Epithelial cell of proximal tubule (primary cell): ENCODE measurements around the gene DHRSX. TPM values are rescaled to one million over a fixed set of nuclear protein-coding genes. Genes with fewer than 3 reads are reported as not detected.

Experiments used
- DNase-seq: peaks from one replicate; pipeline ENCODE4 v3.0.0-alpha.2; 2011; ENCODE audit warnings: low read depth
- H3K4me3 ChIP-seq: 2 replicates; pipeline ENCODE4 v1.5.1; 2011; ENCODE audit warnings: low read depth, mild to moderate bottlenecking, low read length
- CTCF ChIP-seq: conservative IDR thresholded peaks from 2 replicates; pipeline ENCODE4 v1.5.1; 2012; ENCODE audit warnings: low read depth, mild to moderate bottlenecking, low read length
- total RNA-seq: library from RNA; depleted of rRNA; stranded (reverse); fragments of >200 nt; gene quantifications from 2 replicates; pipeline ENCODE4 v1.2.3, GENCODE V29; 2015

The DHRSX gene
- total RNA-seq, 1 donor from 2014 or later, result 22.8 TPM

- DNase-seq, result no peak
- no peak for TF ChIP-seq CTCF
- H3K4me3 ChIP-seq, result no peak overlapping the region
Observed at GRCh38 chrX:2324151-2324550, 176.6 kb downstream of the DHRSX start.

- no peak for TF ChIP-seq CTCF
- no peak for DNase-seq
- no peak overlapping the region for H3K4me3 ChIP-seq
Observed at GRCh38 chrX:2321411-2321810, 179.4 kb downstream of the DHRSX start.

GRCh38 chrX:2320580-2321327 lies 180.0 kb downstream of the DHRSX start:
- DNase-seq, result peak; percentile 74
- H3K4me3 ChIP-seq, result no peak overlapping the region
- no peak for TF ChIP-seq CTCF

GRCh38 chrX:2320089-2320488 lies 180.7 kb downstream of the DHRSX start:
- no peak for TF ChIP-seq CTCF
- no peak overlapping the region for H3K4me3 ChIP-seq
- DNase-seq, result no peak

GRCh38 chrX:2318371-2318770 lies 182.4 kb downstream of the DHRSX start:
- TF ChIP-seq CTCF, result no peak
- H3K4me3 ChIP-seq, result no peak overlapping the region
- no peak for DNase-seq

- H3K4me3 ChIP-seq, result no peak overlapping the region
- no peak for DNase-seq
- TF ChIP-seq CTCF, result no peak
Observed at GRCh38 chrX:2317527-2318055, 183.2 kb downstream of the DHRSX start.

GRCh38 chrX:2316534-2316933 lies 184.2 kb downstream of the DHRSX start:
- no peak for TF ChIP-seq CTCF
- no peak for DNase-seq
- no peak overlapping the region for H3K4me3 ChIP-seq
